ENCODE results near the gene TIMD4.
A peak's percentile ranks its signal among the peaks of the same experiment; 100 is the strongest.

TIMD4 gene

DNA sequence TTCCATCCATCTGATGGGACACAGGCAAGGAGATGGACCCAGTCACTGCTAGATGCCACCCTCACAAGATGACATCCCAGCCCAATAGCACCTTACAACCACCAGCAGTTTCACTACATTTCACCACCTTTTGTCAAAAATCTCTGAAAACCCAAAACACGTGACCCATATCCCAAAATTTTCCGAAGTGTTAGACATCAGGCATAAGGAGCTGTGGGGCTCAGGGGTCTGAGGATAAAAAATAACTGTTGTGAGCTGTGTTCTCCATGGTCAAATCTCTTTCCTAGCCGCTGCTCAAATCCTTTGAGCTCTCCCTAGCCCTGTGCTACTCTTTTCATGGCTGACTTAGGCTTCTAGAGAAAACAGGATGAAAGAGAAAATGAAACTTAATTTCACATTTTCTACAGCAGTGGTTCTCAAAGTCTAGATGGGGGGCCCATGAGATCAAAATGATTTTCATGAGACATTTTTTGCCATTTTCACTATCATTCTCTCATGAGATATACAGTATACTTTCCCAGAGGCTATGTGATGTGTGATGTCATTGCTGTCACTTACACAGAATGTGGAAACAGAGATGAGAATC is 40.7 kb downstream of the TIMD4 start:
- no peaks in the 10 kb centered on the region for H3K4me1 ChIP-seq (ENCODE audit: control insufficient read depth, insufficient read depth, low read length, unreplicated experiment)
- H3K27me3 ChIP-seq (ENCODE audit: insufficient read depth, low read length), result no peaks in the 10 kb centered on the region
- H3K79me2 ChIP-seq (ENCODE audit: control insufficient read depth, insufficient read depth, low read length, unreplicated experiment), result no peaks in the 10 kb centered on the region
- H2AFZ ChIP-seq (ENCODE audit: low read length, unreplicated experiment), result no peak overlapping the region
- H3K36me3 ChIP-seq (ENCODE audit: insufficient read depth, low read length), result no peaks in the 10 kb centered on the region
- H3K4me3 ChIP-seq (ENCODE audit: low read depth, low read length), result peak overlapping the region; percentile 43; the same call in 1 of the 2 replicates
- no peak overlapping the region for H3K27ac ChIP-seq (ENCODE audit: low read depth, low read length)

DNA sequence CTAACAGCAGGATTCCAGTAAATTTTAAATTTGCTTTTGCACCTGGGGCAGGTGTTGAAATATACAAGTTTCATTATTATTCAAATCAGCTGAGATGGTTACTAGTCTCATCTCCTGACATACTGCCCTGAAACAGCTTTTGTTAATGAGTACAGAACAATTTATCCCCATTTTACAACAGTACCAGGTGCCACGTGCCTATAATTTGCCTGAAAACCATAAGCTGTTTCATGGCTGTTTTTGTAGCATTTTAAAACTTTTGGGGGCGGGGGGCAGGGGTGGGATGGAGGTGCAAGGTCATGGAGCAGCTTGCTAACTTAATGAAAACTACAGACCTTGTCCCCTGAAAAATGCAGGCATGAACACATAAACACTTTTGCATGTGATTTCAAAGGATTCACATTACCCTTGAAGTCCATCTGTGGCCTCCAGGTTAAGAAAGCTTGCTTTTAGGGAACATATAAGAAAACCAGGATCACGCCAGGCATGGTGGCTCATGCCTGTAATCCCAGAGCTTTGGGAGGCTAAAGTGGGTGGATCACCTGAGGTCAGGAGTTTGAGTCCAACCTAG is 42.1 kb downstream of the TIMD4 start:
- no peak overlapping the region for H3K27ac ChIP-seq (ENCODE audit: low read depth, low read length)
- no peaks in the 10 kb centered on the region for H3K36me3 ChIP-seq (ENCODE audit: insufficient read depth, low read length)
- H3K27me3 ChIP-seq (ENCODE audit: insufficient read depth, low read length), result no peaks in the 10 kb centered on the region
- H3K79me2 ChIP-seq (ENCODE audit: control insufficient read depth, insufficient read depth, low read length, unreplicated experiment), result no peaks in the 10 kb centered on the region
- no peak overlapping the region for H3K4me3 ChIP-seq (ENCODE audit: low read depth, low read length)
- no peak overlapping the region for H2AFZ ChIP-seq (ENCODE audit: low read length, unreplicated experiment)
- H3K4me1 ChIP-seq (ENCODE audit: control insufficient read depth, insufficient read depth, low read length, unreplicated experiment), result no peaks in the 10 kb centered on the region

DNA sequence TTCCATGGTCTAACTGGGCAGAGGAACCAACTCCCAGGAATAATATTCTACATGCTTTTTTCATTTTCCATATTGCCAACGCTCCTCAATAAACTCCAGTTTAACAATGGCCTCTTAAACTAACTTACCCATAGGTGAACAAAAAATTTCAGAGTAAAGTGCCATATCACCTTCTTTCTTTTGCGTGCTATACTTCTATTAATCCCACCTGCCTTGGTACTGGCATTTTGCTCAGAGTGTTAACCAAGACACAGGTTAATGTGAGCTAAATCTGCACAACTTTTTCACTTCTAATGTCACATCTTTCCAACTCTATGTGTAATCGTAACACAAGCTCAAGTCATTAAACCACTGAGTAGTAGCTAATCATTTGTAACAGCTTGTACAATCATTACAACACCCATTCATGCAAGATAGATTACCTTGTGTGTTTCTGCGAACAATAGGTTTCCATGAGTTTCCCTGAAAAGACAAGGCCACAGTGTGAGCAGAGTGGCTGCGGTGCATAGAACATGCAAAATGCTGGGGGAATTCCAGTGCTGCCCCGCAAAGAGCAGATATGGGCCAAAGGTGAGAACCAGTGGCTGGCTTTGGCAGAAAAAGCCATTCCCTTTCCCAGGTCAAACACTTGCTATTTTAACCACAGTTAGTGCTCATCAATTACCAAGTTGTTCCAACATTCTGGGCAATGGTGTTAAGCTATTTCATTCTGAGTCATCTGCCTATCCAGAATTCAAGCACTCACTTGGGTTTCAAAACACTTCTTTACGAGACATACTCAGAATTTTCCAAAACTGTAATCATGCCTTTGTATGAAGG is 42.8 kb downstream of the TIMD4 start:
- Histone ChIP-seq H3K36me3 (ENCODE audit: insufficient read depth, low read length) (no peaks in the 10 kb centered on the region), H3K79me2 (ENCODE audit: control insufficient read depth, insufficient read depth, low read length, unreplicated experiment) (no peaks in the 10 kb centered on the region), H3K27me3 (ENCODE audit: insufficient read depth, low read length) (no peaks in the 10 kb centered on the region), H3K4me3 (ENCODE audit: low read depth, low read length) (no peak overlapping the region), H2AFZ (ENCODE audit: low read length, unreplicated experiment) (no peak overlapping the region), H3K4me1 (ENCODE audit: control insufficient read depth, insufficient read depth, low read length, unreplicated experiment) (no peaks in the 10 kb centered on the region), H3K27ac (ENCODE audit: low read depth, low read length) (no peak overlapping the region)

DNA sequence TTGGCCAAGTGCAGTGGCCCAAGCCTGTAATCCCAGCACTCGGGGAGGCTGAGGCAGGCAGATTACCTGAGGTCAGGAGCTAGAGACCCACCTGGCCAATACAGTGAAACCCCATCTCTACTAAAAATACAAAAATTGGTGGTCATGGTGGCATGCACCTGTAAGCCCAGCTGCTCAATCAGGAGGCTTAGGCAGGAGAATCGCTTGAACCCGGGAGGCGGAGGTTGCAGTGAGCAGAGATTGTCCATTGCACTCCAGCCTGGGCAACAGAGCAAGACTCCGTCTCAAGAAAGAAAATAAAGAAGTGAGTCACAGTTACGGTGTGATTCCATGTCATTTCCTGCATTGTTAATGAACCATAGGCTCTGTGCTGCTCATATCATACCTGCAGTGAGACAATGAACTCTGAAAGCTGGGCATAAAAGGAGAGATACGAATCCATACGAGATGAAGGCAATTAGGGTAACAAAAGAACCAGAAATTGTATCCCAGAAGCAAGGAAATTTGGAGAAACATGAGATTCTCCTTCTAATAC is 44.6 kb downstream of the TIMD4 start:
- no peaks in the 10 kb centered on the region for H3K79me2 ChIP-seq (ENCODE audit: control insufficient read depth, insufficient read depth, low read length, unreplicated experiment)
- H3K4me3 ChIP-seq (ENCODE audit: low read depth, low read length), result no peak overlapping the region

DNA sequence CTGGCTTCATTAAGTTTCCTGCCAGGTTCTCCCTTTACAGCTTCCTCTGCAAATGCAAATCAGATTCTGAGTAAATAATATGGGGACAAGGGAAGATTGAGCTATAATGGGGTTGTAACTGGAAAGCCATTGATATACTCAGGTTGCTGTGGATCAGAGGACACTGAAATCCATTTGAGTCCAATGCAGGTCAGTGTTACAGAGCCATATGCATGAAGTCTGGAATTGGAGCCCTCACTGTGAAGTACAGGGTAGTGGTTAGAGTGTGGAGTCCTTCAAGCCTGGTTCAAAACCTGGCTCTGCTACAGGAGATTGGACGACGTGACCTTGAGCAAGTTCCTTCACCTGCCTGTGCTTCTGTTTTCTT is 48.7 kb downstream of the TIMD4 start:
- Histone ChIP-seq H2AFZ (ENCODE audit: low read length, unreplicated experiment) (no peak overlapping the region), H3K27me3 (ENCODE audit: insufficient read depth, low read length) (no peaks in the 10 kb centered on the region), H3K79me2 (ENCODE audit: control insufficient read depth, insufficient read depth, low read length, unreplicated experiment) (no peaks in the 10 kb centered on the region), H3K4me1 (ENCODE audit: control insufficient read depth, insufficient read depth, low read length, unreplicated experiment) (no peaks in the 10 kb centered on the region), H3K36me3 (ENCODE audit: insufficient read depth, low read length) (no peaks in the 10 kb centered on the region), H3K4me3 (ENCODE audit: low read depth, low read length) (no peak overlapping the region), H3K27ac (ENCODE audit: low read depth, low read length) (no peak overlapping the region)

More for the DNA sequence above, 44.6 kb downstream of the TIMD4 start:
- no peaks in the 10 kb centered on the region for H3K36me3 ChIP-seq (ENCODE audit: insufficient read depth, low read length)
- H3K4me1 ChIP-seq (ENCODE audit: control insufficient read depth, insufficient read depth, low read length, unreplicated experiment), result no peaks in the 10 kb centered on the region
- no peak overlapping the region for H3K27ac ChIP-seq (ENCODE audit: low read depth, low read length)
- no peak overlapping the region for H2AFZ ChIP-seq (ENCODE audit: low read length, unreplicated experiment)
- H3K27me3 ChIP-seq (ENCODE audit: insufficient read depth, low read length), result no peaks in the 10 kb centered on the region

DNA sequence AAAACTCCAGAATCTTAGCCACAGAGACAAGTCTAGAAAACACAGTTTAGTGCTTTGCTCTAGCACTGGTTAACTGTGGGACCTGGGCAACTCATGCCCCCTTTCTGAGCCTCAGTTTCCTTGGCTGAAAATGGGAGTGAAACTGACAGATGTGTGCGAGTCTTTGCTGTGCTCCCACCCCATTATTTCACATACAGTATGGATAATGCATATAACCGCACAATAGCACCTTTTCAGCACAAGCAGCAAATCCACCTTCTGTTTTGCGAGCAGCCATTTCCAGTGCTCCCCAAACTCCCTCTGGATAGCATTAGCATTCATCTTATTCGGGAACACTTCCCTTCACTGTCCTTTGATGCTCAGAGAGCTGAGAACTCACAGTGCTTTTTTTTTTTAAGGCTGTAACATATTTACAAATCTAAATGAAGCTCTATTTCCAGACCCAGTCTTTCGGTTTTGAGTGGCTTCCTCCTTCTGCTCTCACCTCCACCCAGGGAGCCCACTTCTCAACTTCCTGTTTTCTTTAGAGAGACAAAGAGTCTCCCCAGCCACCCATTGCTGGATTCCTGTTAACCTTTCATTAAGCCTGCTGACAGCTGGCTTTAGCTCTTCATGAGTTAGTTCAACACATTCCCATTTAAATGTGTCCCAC is 49.2 kb downstream of the TIMD4 start:
- Histone ChIP-seq H2AFZ (ENCODE audit: low read length, unreplicated experiment) (no peak overlapping the region), H3K4me3 (ENCODE audit: low read depth, low read length) (no peak overlapping the region), H3K79me2 (ENCODE audit: control insufficient read depth, insufficient read depth, low read length, unreplicated experiment) (no peaks in the 10 kb centered on the region), H3K4me1 (ENCODE audit: control insufficient read depth, insufficient read depth, low read length, unreplicated experiment) (no peaks in the 10 kb centered on the region), H3K36me3 (ENCODE audit: insufficient read depth, low read length) (no peaks in the 10 kb centered on the region), H3K27ac (ENCODE audit: low read depth, low read length) (no peak overlapping the region), H3K27me3 (ENCODE audit: insufficient read depth, low read length) (no peaks in the 10 kb centered on the region)

DNA sequence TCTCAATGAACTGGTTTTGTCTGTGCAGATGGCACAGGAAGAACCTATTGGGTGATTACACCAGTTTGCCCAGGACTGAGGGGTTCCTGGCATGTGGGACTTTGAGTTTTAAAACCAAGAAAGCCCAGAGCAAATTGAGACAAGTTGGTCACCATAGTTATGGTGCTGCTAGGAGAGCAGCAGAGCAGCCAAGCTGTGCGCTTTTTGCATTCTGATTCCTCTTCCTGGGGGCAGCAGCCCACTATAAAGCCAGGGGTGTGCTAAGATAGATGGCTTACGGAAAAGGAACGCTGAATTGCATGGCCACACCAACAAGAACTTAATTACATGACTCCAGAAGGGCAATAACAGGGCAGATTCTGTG is 49.7 kb downstream of the TIMD4 start:
- Histone ChIP-seq H2AFZ (ENCODE audit: low read length, unreplicated experiment) (no peak overlapping the region), H3K4me3 (ENCODE audit: low read depth, low read length) (no peak overlapping the region), H3K4me1 (ENCODE audit: control insufficient read depth, insufficient read depth, low read length, unreplicated experiment) (no peaks in the 10 kb centered on the region), H3K79me2 (ENCODE audit: control insufficient read depth, insufficient read depth, low read length, unreplicated experiment) (no peaks in the 10 kb centered on the region), H3K27ac (ENCODE audit: low read depth, low read length) (no peak overlapping the region), H3K36me3 (ENCODE audit: insufficient read depth, low read length) (no peaks in the 10 kb centered on the region), H3K27me3 (ENCODE audit: insufficient read depth, low read length) (no peaks in the 10 kb centered on the region)

DNA sequence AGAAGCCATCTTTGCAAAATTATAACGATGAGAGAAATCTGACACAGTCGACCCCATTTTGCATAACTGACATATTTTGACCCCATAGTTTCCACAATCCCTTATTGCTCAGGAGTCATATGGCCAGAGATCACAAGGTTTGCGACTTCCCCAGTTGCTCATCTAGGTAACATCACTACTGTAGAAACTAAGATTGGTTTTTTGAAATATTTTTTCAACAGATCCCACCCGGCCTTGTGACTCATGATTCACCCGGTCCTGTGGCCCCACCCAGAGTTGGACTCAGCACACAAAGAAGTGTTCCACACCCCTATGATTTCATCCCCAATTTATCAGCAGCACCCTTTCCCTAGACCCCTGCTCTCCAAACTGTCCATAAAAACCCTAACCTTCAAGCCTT is 50.2 kb downstream of the TIMD4 start:
- no peaks in the 10 kb centered on the region for H3K36me3 ChIP-seq (ENCODE audit: insufficient read depth, low read length)
- H3K4me3 ChIP-seq (ENCODE audit: low read depth, low read length), result no peak overlapping the region
- no peak overlapping the region for H3K27ac ChIP-seq (ENCODE audit: low read depth, low read length)
- H3K27me3 ChIP-seq (ENCODE audit: insufficient read depth, low read length), result no peaks in the 10 kb centered on the region
- H3K79me2 ChIP-seq (ENCODE audit: control insufficient read depth, insufficient read depth, low read length, unreplicated experiment), result no peaks in the 10 kb centered on the region
- H2AFZ ChIP-seq (ENCODE audit: low read length, unreplicated experiment), result no peak overlapping the region
- no peaks in the 10 kb centered on the region for H3K4me1 ChIP-seq (ENCODE audit: control insufficient read depth, insufficient read depth, low read length, unreplicated experiment)

DNA sequence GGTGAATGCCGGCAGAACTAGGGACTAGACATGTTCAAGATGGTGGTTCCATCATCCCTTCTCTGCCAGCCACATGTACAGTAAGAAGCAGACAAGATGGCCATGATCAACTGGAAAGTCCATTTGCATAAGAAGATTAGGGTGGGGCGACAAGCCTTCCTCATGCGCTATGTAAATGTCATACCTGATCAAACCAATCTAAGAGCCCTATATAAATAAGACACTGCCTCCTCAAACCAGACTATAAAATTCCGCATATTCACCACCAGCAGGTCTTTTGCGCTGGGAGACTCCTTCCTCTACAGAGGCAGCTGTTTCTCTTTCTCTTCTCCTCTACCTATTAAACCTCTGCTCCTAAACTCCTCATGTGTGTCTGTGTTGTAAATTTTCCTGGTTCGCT is 53.8 kb downstream of the TIMD4 start:
- H3K4me3 ChIP-seq (ENCODE audit: low read depth, low read length), result no peak overlapping the region
- H3K79me2 ChIP-seq (ENCODE audit: control insufficient read depth, insufficient read depth, low read length, unreplicated experiment), result no peaks in the 10 kb centered on the region
- H3K4me1 ChIP-seq (ENCODE audit: control insufficient read depth, insufficient read depth, low read length, unreplicated experiment), result no peaks in the 10 kb centered on the region
- H2AFZ ChIP-seq (ENCODE audit: low read length, unreplicated experiment), result no peak overlapping the region
- no peak overlapping the region for H3K27ac ChIP-seq (ENCODE audit: low read depth, low read length)
- H3K27me3 ChIP-seq (ENCODE audit: insufficient read depth, low read length), result no peaks in the 10 kb centered on the region
- H3K36me3 ChIP-seq (ENCODE audit: insufficient read depth, low read length), result no peaks in the 10 kb centered on the region

DNA sequence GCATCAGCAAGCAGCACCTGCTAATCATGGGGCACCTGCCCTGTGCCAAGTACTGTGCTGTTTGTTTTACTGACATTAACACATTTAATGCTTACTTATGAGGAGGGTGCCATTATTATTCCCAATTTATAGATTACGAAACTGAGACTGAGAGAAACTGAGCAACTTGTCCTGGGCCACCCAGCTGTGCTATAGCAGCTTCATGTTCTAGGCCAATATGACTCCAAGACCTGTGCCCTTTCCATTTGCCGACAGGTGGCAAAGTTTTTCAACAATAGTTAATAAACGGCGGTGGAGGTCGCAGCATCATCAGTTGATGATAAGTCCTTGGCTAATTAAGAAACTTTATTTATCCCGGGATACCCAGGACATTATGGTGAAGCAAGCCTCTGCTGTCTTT is 55.4 kb downstream of the TIMD4 start:
- Histone ChIP-seq H3K4me3 (ENCODE audit: low read depth, low read length) (no peak overlapping the region), H3K27me3 (ENCODE audit: insufficient read depth, low read length) (no peaks in the 10 kb centered on the region), H3K36me3 (ENCODE audit: insufficient read depth, low read length) (no peaks in the 10 kb centered on the region), H3K27ac (ENCODE audit: low read depth, low read length) (no peak overlapping the region), H3K79me2 (ENCODE audit: control insufficient read depth, insufficient read depth, low read length, unreplicated experiment) (no peaks in the 10 kb centered on the region), H2AFZ (ENCODE audit: low read length, unreplicated experiment) (no peak overlapping the region), H3K4me1 (ENCODE audit: control insufficient read depth, insufficient read depth, low read length, unreplicated experiment) (no peaks in the 10 kb centered on the region)
